ENCODE results near the gene RASD2.
"Not testable (repeated sequence)": the region's sequence is repeated elsewhere in the genome, so short reads cannot be mapped to it uniquely, and the experiment has no call there.

The RASD2 gene

GRCh38 chr22:35540595-35541253 is at the start of gene RASD2:
RASD2 (plus strand) TSS chr22:35540831; CDS start chr22:35546810, 5,979 bp downstream.
- no peak for DNase-seq

- not testable (repeated sequence) for DNase-seq
Measured at GRCh38 chr22:35491061-35491907, 49.3 kb upstream of the RASD2 start.

GRCh38 chr22:35491908-35492380 is 48.7 kb upstream of the RASD2 start:
- DNase-seq = no peak

- DNase-seq = no peak
Measured at GRCh38 chr22:35493074-35493473, 47.6 kb upstream of the RASD2 start.

- DNase-seq = not testable (repeated sequence)
Measured at GRCh38 chr22:35495711-35496110, 44.9 kb upstream of the RASD2 start.

- no peak for DNase-seq
Measured at GRCh38 chr22:35496768-35497312, 43.8 kb upstream of the RASD2 start.

- no peak for DNase-seq
Measured at GRCh38 chr22:35498026-35498800, 42.4 kb upstream of the RASD2 start.

- DNase-seq = no peak
Measured at GRCh38 chr22:35502836-35503235, 37.8 kb upstream of the RASD2 start.

- no peak for DNase-seq
Measured at GRCh38 chr22:35505399-35506258, 35.0 kb upstream of the RASD2 start.

- no peak for DNase-seq
Measured at GRCh38 chr22:35506259-35506570, 34.4 kb upstream of the RASD2 start.

- DNase-seq = not testable (repeated sequence)
Measured at GRCh38 chr22:35507851-35508250, 32.8 kb upstream of the RASD2 start.

GRCh38 chr22:35509451-35509850 is 31.2 kb upstream of the RASD2 start:
- DNase-seq = no peak

GRCh38 chr22:35509960-35510359 is 30.7 kb upstream of the RASD2 start:
- no peak for DNase-seq

GRCh38 chr22:35510481-35510934 is 30.1 kb upstream of the RASD2 start:
- DNase-seq = peak; percentile 78

GRCh38 chr22:35510951-35511350 is 29.7 kb upstream of the RASD2 start:
- no peak for DNase-seq

- DNase-seq = no peak
Measured at GRCh38 chr22:35514366-35514765, 26.3 kb upstream of the RASD2 start.

- DNase-seq = not testable (repeated sequence)
Measured at GRCh38 chr22:35515952-35516351, 24.7 kb upstream of the RASD2 start.

- no peak for DNase-seq
Measured at GRCh38 chr22:35516723-35517122, 23.9 kb upstream of the RASD2 start.

- DNase-seq = no peak
Measured at GRCh38 chr22:35517207-35517606, 23.4 kb upstream of the RASD2 start.

GRCh38 chr22:35517769-35518530 is 22.7 kb upstream of the RASD2 start:
- no peak for DNase-seq

- no peak for DNase-seq
Measured at GRCh38 chr22:35518811-35519210, 21.8 kb upstream of the RASD2 start.

All from fibroblast of skin of right biceps (primary cell).